ENCODE measurements around the gene TEX44.

TEX44 gene

DNA sequence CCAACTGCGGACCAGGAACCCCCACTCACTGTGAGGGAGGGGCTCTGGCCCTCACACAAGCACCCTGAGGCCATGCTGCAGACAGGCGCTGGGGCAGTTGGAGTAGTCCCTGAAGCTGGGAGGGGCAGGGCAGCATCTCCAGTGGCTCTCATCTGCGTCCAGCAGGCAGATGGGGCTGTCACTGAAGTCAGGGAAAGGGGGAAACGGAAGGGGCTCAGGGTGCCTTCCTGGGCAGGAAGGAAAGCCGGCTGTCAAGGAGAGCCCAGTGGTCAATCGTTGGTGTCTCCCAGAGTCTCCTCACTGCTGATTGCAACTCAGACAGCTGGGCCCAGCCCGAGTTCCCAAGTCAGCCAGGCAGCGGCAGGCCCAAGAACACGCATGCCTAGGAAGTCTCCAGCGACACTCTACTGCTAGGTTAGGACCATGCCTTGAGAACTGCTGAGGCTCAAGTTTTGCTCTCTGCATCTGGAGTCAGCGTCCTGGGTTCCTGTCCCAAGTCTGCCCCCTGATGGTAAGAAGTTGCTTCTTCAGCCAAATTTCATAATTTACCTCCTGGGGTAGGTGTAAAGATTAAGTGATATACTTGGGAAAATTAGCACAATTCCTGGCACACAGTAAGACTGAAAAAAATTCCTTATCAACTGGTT, 35.0 kb upstream of the TEX44 start:
- peak; percentile 77 for DNase-seq
- H3K36me3 ChIP-seq (replicated peaks) = no peaks in the 10 kb centered on the region
- no peaks in the 10 kb centered on the region for H3K27me3 ChIP-seq (replicated peaks)
- H3K27ac ChIP-seq = no peak overlapping the region
- TF ChIP-seq, protein P1, sequence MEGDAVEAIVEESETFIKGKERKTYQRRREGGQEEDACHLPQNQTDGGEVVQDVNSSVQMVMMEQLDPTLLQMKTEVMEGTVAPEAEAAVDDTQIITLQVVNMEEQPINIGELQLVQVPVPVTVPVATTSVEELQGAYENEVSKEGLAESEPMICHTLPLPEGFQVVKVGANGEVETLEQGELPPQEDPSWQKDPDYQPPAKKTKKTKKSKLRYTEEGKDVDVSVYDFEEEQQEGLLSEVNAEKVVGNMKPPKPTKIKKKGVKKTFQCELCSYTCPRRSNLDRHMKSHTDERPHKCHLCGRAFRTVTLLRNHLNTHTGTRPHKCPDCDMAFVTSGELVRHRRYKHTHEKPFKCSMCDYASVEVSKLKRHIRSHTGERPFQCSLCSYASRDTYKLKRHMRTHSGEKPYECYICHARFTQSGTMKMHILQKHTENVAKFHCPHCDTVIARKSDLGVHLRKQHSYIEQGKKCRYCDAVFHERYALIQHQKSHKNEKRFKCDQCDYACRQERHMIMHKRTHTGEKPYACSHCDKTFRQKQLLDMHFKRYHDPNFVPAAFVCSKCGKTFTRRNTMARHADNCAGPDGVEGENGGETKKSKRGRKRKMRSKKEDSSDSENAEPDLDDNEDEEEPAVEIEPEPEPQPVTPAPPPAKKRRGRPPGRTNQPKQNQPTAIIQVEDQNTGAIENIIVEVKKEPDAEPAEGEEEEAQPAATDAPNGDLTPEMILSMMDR (IDR thresholded peaks at IDR 0.05; ENCODE audit: low read depth, low read length, missing control alignments) = peak; percentile 77
- no peak overlapping the region for H3K4me3 ChIP-seq (ENCODE audit: low read depth, low read length)
- in situ Hi-C loops (cut with HindIII; ENCODE audit: low pct_ligation_motif_present, low sequenced_read_pairs) = no loop called here

DNA sequence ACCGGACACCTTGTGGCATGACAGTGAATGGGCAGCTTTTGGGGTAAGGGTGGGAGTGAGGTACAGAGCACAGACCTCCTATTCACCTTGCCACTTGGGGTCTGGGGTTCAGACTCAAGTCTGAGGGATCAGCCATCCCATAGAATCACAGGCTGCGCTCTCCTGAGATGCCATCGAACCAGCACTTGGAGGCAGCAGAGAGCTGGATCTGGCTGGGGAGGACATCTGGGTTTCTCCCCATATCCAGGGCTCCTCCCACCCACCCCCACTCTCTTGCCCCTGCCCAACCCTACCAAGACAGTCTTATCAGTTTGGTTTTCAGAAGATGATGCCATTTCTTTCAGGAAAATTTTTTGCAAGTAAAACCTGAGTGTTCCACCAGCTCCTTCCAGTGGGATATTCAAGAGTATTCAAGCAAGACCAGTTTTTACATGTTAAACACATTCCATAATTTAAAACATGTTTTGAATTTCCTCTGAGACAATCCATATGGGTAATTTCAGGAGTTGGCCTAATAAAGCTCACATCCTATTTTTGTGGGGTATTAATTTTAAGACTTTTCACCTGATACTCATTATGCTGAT, 29.2 kb upstream of the TEX44 start:
- Histone ChIP-seq H3K36me3 (replicated peaks) (no peaks in the 10 kb centered on the region), H3K27me3 (replicated peaks) (no peaks in the 10 kb centered on the region), H3K27ac (no peak overlapping the region), H3K4me3 (ENCODE audit: low read depth, low read length) (no peak overlapping the region)
- TF ChIP-seq, protein P1 (IDR thresholded peaks at IDR 0.05; ENCODE audit: low read depth, low read length, missing control alignments) = peak; percentile 85
- peak; percentile 41 for DNase-seq
- in situ Hi-C loops (cut with HindIII; ENCODE audit: low pct_ligation_motif_present, low sequenced_read_pairs) = no loop called here

DNA sequence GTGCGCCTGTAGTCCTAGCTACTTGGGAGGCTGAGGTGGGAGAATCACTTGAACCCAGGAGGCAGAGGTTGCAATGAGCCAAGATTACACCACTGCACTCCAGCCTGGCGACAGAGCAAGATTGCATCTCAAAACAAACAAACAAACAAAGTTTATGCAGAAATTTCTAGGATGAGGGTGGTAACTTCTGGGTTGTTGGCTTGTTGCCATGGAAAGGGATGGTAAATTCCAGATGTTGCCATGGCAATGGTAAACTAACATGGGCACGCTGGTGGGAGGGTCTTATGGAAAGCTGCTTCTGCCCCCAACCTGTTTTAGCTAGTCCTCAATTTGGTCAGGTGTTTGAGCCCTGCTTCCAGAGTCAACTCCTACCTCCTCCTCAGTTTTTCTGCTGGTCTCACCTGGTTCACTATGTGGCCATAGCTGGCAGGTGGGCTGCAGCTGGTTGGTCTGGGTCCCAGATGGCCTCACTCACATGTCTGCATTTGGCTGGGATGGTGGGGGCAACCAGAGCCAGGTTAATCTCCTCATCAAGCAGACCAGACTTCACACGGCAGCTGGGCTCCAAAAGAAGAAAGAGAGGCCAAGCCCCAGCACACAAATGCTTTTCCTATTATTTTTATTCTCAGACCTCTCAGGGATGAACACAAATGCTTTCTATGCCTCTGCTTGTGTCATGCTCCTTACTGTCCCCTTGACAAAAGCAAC, 26.6 kb upstream of the TEX44 start:
- no peak for DNase-seq
- TF ChIP-seq, protein P1 (IDR thresholded peaks at IDR 0.05; ENCODE audit: low read depth, low read length, missing control alignments) = no peak
- H3K27me3 ChIP-seq (replicated peaks) = no peaks in the 10 kb centered on the region
- in situ Hi-C loops (cut with HindIII; ENCODE audit: low pct_ligation_motif_present, low sequenced_read_pairs) = no loop called here
- no peak overlapping the region for H3K4me3 ChIP-seq (ENCODE audit: low read depth, low read length)
- no peaks in the 10 kb centered on the region for H3K36me3 ChIP-seq (replicated peaks)
- H3K27ac ChIP-seq = no peak overlapping the region

DNA sequence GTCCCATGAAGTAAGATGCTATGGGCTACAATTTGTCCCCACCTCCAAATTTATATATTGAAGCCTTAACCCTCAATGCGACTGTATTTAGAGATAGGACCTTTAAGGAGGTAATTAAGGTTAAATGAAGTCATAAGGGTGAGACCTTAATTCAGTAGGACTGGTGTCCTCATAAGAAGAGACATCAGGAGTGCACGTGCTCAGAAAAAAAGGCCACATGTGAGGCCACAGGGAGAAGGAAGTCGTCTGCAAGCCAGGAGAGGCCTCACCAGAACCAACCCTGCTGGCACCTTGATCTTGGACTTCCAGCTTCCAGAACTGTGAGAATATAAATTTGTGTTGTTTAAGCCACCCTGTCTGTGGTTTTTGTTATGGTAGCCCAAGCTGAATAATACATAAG, 25.5 kb upstream of the TEX44 start:
- Histone ChIP-seq H3K27ac (no peak overlapping the region), H3K27me3 (replicated peaks) (no peaks in the 10 kb centered on the region), H3K36me3 (replicated peaks) (no peaks in the 10 kb centered on the region), H3K4me3 (ENCODE audit: low read depth, low read length) (no peak overlapping the region)
- no peak for DNase-seq
- in situ Hi-C loops (cut with HindIII; ENCODE audit: low pct_ligation_motif_present, low sequenced_read_pairs) = no loop called here
- TF ChIP-seq, protein P1 (IDR thresholded peaks at IDR 0.05; ENCODE audit: low read depth, low read length, missing control alignments) = no peak

DNA sequence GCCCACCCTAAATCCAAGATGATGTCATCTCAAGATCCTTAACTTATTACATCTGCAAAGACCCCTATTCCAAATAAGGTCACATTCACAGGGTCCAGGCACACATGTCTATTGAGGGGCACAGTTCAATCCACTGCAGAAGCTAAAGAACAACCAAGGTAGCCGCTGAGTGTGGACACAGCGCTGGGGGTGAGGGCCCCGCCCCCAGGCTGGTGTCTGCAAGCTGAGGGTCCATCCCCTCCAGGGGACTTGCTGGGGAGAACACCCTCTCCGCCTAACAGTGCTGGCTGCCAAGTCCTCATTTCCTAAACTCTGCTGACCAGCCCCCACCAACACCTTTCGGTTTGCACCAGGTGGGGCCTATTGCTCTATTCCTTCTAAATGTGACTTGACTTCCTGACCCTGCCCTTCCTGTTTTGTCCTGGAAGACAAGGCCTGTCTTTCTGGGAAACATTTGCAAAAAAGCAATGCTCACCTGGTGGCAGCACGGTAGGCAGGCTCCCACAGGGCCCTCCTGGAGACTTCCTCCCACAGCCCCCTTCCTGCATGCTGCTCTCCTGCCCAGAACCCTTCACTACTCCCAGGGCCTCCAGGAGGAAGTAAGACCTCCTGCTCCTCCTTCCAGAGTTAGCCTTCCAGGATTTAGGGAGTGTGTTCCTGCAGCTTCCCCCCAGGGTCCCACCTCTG, 24.4 kb upstream of the TEX44 start:
- no peak overlapping the region for H3K4me3 ChIP-seq (ENCODE audit: low read depth, low read length)
- no peaks in the 10 kb centered on the region for H3K36me3 ChIP-seq (replicated peaks)
- in situ Hi-C loops (cut with HindIII; ENCODE audit: low pct_ligation_motif_present, low sequenced_read_pairs) = no loop called here
- TF ChIP-seq, protein P1 (IDR thresholded peaks at IDR 0.05; ENCODE audit: low read depth, low read length, missing control alignments) = no peak
- no peak for DNase-seq
- H3K27ac ChIP-seq = no peak overlapping the region
- no peaks in the 10 kb centered on the region for H3K27me3 ChIP-seq (replicated peaks)

Measured in brain microvascular endothelial cell (primary cell).